ENCODE data around the gene ATP8B1.

DNA sequence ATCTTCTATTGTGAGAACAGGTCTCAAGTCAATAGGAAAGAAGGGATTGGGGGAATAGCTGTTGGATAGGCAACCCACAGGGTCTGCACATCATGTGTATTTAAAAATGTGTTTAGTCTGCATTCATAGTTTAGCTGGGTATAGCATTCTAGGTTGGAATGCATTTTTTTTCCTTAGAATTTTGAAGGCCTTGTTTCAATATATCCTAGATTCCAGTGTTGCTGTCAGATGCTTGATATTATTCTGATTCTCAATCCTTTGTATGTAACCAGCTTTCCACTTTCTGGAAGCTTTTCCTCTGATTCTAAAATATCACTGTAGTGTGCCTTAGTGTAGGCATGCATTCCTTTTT, 9.0 kb upstream of the ATP8B1 start:
- TF ChIP-seq CTCF (IDR thresholded peaks at IDR 0.05 in 4 of 5, conservative IDR thresholded peaks at IDR 0.05 in 1 of 5) (no peak), POLR2A (IDR thresholded peaks at IDR 0.05) (no peak)

Measured in gastrocnemius medialis (tissue), 4 donors.